Ishikawa (cell line): ENCODE results near the gene AMZ1.

Experiments used
- CEBPB ChIP-seq: IDR thresholded peaks from 2 replicates; pipeline ENCODE4 v1.6.1; 2012
- EP300 ChIP-seq: IDR thresholded peaks from 2 replicates; pipeline ENCODE4 v1.6.1; 2012; ENCODE audit warnings: borderline replicate concordance
- MAX ChIP-seq: IDR thresholded peaks from 2 replicates; pipeline ENCODE4 v1.6.1; 2012
- NFIC ChIP-seq: IDR thresholded peaks from 2 replicates; pipeline ENCODE4 v1.6.1; 2012
- RAD21 ChIP-seq: IDR thresholded peaks from 2 replicates; pipeline ENCODE4 v1.6.1; 2012; ENCODE audit warnings: low read depth
- REST ChIP-seq: IDR thresholded peaks from 2 replicates; pipeline ENCODE4 v1.6.1; 2012; ENCODE audit warnings: low read depth, mild to moderate bottlenecking
- TCF12 ChIP-seq: IDR thresholded peaks from 2 replicates; pipeline ENCODE4 v1.6.1; 2012; ENCODE audit warnings: low read depth
- TEAD4 ChIP-seq: IDR thresholded peaks from 2 replicates; pipeline ENCODE4 v1.6.1; 2012
- USF1 ChIP-seq: IDR thresholded peaks from 2 replicates; pipeline ENCODE4 v1.6.1; 2012
- YY1 ChIP-seq: IDR thresholded peaks from 2 replicates; pipeline ENCODE4 v1.6.1; 2012; ENCODE audit warnings: low read depth
- ZBTB7A ChIP-seq: IDR thresholded peaks from 2 replicates; pipeline ENCODE4 v1.6.1; 2012; ENCODE audit warnings: low read depth

GRCh38 chr7:2673934-2674333 lies 14.1 kb upstream of the AMZ1 start:
- TF ChIP-seq EP300 (no peak), CEBPB (no peak), TEAD4 (no peak), USF1 (no peak), MAX (no peak), TCF12 (no peak), NFIC (no peak), YY1 (no peak), RAD21 (no peak), ZBTB7A (no peak), REST (no peak)
